ENCODE results near the gene ADD2.

Gene ADD2

GRCh38 chr2:70651727-70652126, 116.3 kb downstream of the ADD2 start:
- Histone ChIP-seq H3K4me1 (ENCODE audit: control insufficient read depth, insufficient read depth, low read length) (no peaks in the 10 kb centered on the region), H3K36me3 (ENCODE audit: control insufficient read depth, insufficient read depth, low read length) (no peaks in the 10 kb centered on the region), H3K9ac (ENCODE audit: low read depth, low read length) (no peak overlapping the region), H3K27me3 (ENCODE audit: control insufficient read depth, insufficient read depth, low read length) (no peaks in the 10 kb centered on the region), H3K4me3 (ENCODE audit: low read depth, low read length) (no peak overlapping the region), H3K9me3 (ENCODE audit: control insufficient read depth, insufficient read depth, low read length) (no peaks in the 10 kb centered on the region)

- Histone ChIP-seq H3K9me3 (ENCODE audit: control insufficient read depth, insufficient read depth, low read length) (no peaks in the 10 kb centered on the region), H3K9ac (ENCODE audit: low read depth, low read length) (no peak overlapping the region), H3K27me3 (ENCODE audit: control insufficient read depth, insufficient read depth, low read length) (no peaks in the 10 kb centered on the region), H3K36me3 (ENCODE audit: control insufficient read depth, insufficient read depth, low read length) (no peaks in the 10 kb centered on the region), H3K4me1 (ENCODE audit: control insufficient read depth, insufficient read depth, low read length) (no peaks in the 10 kb centered on the region), H3K4me3 (ENCODE audit: low read depth, low read length) (no peak overlapping the region)
Observed at GRCh38 chr2:70651014-70651413, 117.0 kb downstream of the ADD2 start.

DNA sequence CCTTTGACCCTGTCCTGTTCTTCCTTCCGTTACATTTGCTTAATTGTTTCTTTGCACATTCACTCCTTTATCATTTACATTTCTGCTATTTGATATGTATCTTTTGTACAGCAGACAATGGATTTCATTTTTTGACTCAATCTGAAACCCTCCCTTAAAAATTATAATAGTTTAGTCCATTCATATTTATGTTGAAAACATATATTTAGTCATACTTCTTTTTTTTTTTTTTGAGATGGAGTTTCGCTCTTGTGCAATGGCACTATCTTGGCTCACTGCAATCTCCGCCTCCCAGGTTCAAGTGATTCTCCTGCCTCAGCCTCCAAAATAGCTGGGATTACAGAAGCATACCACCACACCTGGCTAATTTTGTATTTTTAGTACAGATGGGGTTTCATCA, 119.0 kb downstream of the ADD2 start:
- H3K27me3 ChIP-seq (ENCODE audit: control insufficient read depth, insufficient read depth, low read length): no peaks in the 10 kb centered on the region
- H3K9me3 ChIP-seq (ENCODE audit: control insufficient read depth, insufficient read depth, low read length): no peaks in the 10 kb centered on the region
- no peak overlapping the region for H3K4me3 ChIP-seq (ENCODE audit: low read depth, low read length)
- no peaks in the 10 kb centered on the region for H3K36me3 ChIP-seq (ENCODE audit: control insufficient read depth, insufficient read depth, low read length)
- no peak overlapping the region for H3K9ac ChIP-seq (ENCODE audit: low read depth, low read length)
- H3K4me1 ChIP-seq (ENCODE audit: control insufficient read depth, insufficient read depth, low read length): no peaks in the 10 kb centered on the region

GRCh38 chr2:70647873-70648481, 120.0 kb downstream of the ADD2 start:
- no peak overlapping the region for H3K9ac ChIP-seq (ENCODE audit: low read depth, low read length)
- no peaks in the 10 kb centered on the region for H3K4me1 ChIP-seq (ENCODE audit: control insufficient read depth, insufficient read depth, low read length)
- H3K9me3 ChIP-seq (ENCODE audit: control insufficient read depth, insufficient read depth, low read length): no peaks in the 10 kb centered on the region
- H3K36me3 ChIP-seq (ENCODE audit: control insufficient read depth, insufficient read depth, low read length): no peaks in the 10 kb centered on the region
- no peaks in the 10 kb centered on the region for H3K27me3 ChIP-seq (ENCODE audit: control insufficient read depth, insufficient read depth, low read length)
- no peak overlapping the region for H3K4me3 ChIP-seq (ENCODE audit: low read depth, low read length)

DNA sequence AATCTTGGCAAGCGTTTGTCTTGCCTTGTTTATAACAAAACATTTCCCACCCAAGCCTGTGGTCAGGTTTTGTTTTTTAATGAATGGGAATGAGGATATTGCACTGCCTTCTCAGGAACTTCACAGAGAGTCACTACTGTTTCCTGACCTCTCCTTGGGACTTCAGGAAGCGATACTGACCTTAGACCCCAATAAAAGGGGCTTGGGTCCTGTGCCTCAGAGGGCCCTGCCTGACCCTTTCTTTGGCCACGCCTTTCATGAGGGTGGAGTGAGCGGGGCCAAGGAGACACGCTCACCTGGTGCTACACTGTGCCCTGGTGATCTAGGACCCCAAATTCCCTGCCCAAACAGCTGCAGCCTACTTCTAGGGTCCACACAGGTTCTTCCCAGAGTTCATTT, 121.6 kb downstream of the ADD2 start:
- H3K9me3 ChIP-seq (ENCODE audit: control insufficient read depth, insufficient read depth, low read length): no peaks in the 10 kb centered on the region
- H3K27me3 ChIP-seq (ENCODE audit: control insufficient read depth, insufficient read depth, low read length): no peaks in the 10 kb centered on the region
- H3K9ac ChIP-seq (ENCODE audit: low read depth, low read length): no peak overlapping the region
- H3K4me3 ChIP-seq (ENCODE audit: low read depth, low read length): no peak overlapping the region
- H3K4me1 ChIP-seq (ENCODE audit: control insufficient read depth, insufficient read depth, low read length): no peaks in the 10 kb centered on the region
- H3K36me3 ChIP-seq (ENCODE audit: control insufficient read depth, insufficient read depth, low read length): no peaks in the 10 kb centered on the region

DNA sequence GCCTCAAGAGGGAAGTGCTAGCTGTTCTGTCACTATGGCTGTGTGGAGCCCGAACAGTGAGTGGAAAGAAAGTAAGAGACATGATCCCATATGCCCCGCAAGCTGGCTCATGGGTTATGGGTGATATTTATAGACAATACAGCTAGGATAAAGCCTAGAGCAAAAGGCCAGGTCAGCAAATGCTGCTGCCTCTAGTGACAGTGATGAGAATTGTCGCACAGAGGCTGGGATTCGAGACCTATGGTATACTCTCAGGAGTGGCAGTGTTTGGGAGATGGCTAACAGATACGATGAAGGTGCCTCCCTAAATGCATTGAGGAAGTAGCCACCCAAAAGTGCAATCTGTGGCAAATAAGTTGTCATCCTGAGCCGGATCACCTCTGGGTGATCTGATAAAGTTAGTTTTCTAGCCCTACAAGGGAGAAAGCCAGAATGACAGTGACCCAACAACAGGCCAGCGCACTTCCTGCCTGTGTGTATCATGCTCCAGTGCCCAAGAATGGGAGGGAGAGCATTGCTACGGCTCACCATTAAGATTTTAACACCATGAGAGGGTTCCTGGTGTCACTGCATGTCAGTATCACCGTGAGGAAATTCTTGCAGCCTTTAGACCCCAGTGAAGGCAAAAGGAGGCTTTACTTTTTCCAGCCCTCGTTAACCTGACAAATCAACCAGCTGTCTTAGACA, 122.1 kb downstream of the ADD2 start:
- no peak overlapping the region for H3K4me3 ChIP-seq (ENCODE audit: low read depth, low read length)
- no peaks in the 10 kb centered on the region for H3K36me3 ChIP-seq (ENCODE audit: control insufficient read depth, insufficient read depth, low read length)
- no peaks in the 10 kb centered on the region for H3K27me3 ChIP-seq (ENCODE audit: control insufficient read depth, insufficient read depth, low read length)
- no peaks in the 10 kb centered on the region for H3K4me1 ChIP-seq (ENCODE audit: control insufficient read depth, insufficient read depth, low read length)
- H3K9ac ChIP-seq (ENCODE audit: low read depth, low read length): no peak overlapping the region
- no peaks in the 10 kb centered on the region for H3K9me3 ChIP-seq (ENCODE audit: control insufficient read depth, insufficient read depth, low read length)

DNA sequence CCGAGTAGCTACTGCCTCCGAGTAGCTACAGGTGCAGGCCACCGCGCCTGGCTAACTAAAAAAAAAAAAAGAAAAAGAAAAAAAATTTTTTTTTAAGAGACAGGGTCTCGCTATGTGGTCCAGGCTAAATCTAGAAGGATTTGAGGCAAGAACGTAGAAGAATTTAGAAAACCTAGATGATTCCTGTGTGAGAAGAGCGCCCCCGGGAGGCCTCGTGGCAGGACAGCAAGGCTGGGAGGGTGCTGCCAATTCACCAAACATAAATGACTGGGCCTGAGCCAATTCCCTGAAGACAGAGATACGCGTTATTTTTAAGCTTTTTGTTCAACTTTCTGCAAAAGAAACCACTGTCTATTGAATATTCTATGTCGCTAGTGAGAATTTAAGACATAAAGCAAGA, 124.3 kb downstream of the ADD2 start:
- no peaks in the 10 kb centered on the region for H3K27me3 ChIP-seq (ENCODE audit: control insufficient read depth, insufficient read depth, low read length)
- no peak overlapping the region for H3K4me3 ChIP-seq (ENCODE audit: low read depth, low read length)
- H3K9me3 ChIP-seq (ENCODE audit: control insufficient read depth, insufficient read depth, low read length): no peaks in the 10 kb centered on the region
- no peaks in the 10 kb centered on the region for H3K36me3 ChIP-seq (ENCODE audit: control insufficient read depth, insufficient read depth, low read length)
- H3K9ac ChIP-seq (ENCODE audit: low read depth, low read length): no peak overlapping the region
- no peaks in the 10 kb centered on the region for H3K4me1 ChIP-seq (ENCODE audit: control insufficient read depth, insufficient read depth, low read length)

GRCh38 chr2:70641263-70641784, 126.7 kb downstream of the ADD2 start:
- H3K4me3 ChIP-seq (ENCODE audit: low read depth, low read length): no peak overlapping the region
- H3K4me1 ChIP-seq (ENCODE audit: control insufficient read depth, insufficient read depth, low read length): no peaks in the 10 kb centered on the region
- H3K9me3 ChIP-seq (ENCODE audit: control insufficient read depth, insufficient read depth, low read length): no peaks in the 10 kb centered on the region
- H3K36me3 ChIP-seq (ENCODE audit: control insufficient read depth, insufficient read depth, low read length): no peaks in the 10 kb centered on the region
- H3K27me3 ChIP-seq (ENCODE audit: control insufficient read depth, insufficient read depth, low read length): no peaks in the 10 kb centered on the region
- H3K9ac ChIP-seq (ENCODE audit: low read depth, low read length): no peak overlapping the region

DNA sequence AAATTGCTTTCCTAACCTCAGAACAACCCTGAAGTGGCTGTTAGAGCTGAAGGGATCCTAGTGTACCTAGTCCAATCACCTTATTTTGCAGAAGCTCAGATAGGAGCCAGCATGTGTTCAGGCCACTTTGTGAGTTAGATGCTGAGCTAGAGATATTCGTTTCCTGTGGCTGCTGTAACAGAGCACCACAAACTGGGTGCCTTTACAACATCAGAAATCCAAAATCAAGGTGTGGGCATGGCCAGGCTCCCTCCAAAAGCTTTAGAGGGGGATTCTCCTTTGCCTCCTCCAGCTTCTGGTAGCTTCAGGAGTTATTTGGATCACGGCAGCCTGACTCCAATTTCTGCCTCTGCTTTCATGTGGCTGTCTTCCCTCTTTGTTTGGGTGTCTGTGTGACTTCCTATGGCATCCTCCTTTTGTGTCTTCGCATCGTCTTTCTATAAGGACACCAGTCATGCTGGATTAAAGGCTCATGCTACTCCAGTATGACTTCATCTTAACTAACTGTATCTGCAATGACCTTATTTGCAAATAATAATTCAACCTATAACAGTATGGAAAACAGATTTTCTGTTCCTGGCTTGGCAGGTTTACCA, 128.1 kb downstream of the ADD2 start:
- H3K4me1 ChIP-seq (ENCODE audit: control insufficient read depth, insufficient read depth, low read length): no peaks in the 10 kb centered on the region

GRCh38 chr2:70638561-70638960, 129.4 kb downstream of the ADD2 start:
- no peaks in the 10 kb centered on the region for H3K36me3 ChIP-seq (ENCODE audit: control insufficient read depth, insufficient read depth, low read length)
- no peaks in the 10 kb centered on the region for H3K4me1 ChIP-seq (ENCODE audit: control insufficient read depth, insufficient read depth, low read length)
- H3K27me3 ChIP-seq (ENCODE audit: control insufficient read depth, insufficient read depth, low read length): no peaks in the 10 kb centered on the region
- H3K4me3 ChIP-seq (ENCODE audit: low read depth, low read length): no peak overlapping the region
- H3K9me3 ChIP-seq (ENCODE audit: control insufficient read depth, insufficient read depth, low read length): no peaks in the 10 kb centered on the region
- H3K9ac ChIP-seq (ENCODE audit: low read depth, low read length): no peak overlapping the region

More for the DNA sequence above, 128.1 kb downstream of the ADD2 start:
- no peaks in the 10 kb centered on the region for H3K9me3 ChIP-seq (ENCODE audit: control insufficient read depth, insufficient read depth, low read length)
- H3K36me3 ChIP-seq (ENCODE audit: control insufficient read depth, insufficient read depth, low read length): no peaks in the 10 kb centered on the region
- H3K27me3 ChIP-seq (ENCODE audit: control insufficient read depth, insufficient read depth, low read length): no peaks in the 10 kb centered on the region
- no peak overlapping the region for H3K4me3 ChIP-seq (ENCODE audit: low read depth, low read length)
- no peak overlapping the region for H3K9ac ChIP-seq (ENCODE audit: low read depth, low read length)

GRCh38 chr2:70633508-70633907, 134.5 kb downstream of the ADD2 start:
- Histone ChIP-seq H3K9ac (ENCODE audit: low read depth, low read length) (no peak overlapping the region), H3K4me1 (ENCODE audit: control insufficient read depth, insufficient read depth, low read length) (no peaks in the 10 kb centered on the region), H3K4me3 (ENCODE audit: low read depth, low read length) (no peak overlapping the region), H3K36me3 (ENCODE audit: control insufficient read depth, insufficient read depth, low read length) (no peaks in the 10 kb centered on the region), H3K9me3 (ENCODE audit: control insufficient read depth, insufficient read depth, low read length) (no peaks in the 10 kb centered on the region), H3K27me3 (ENCODE audit: control insufficient read depth, insufficient read depth, low read length) (no peaks in the 10 kb centered on the region)

GRCh38 chr2:70632966-70633365, 135.0 kb downstream of the ADD2 start:
- Histone ChIP-seq H3K4me1 (ENCODE audit: control insufficient read depth, insufficient read depth, low read length) (no peaks in the 10 kb centered on the region), H3K9me3 (ENCODE audit: control insufficient read depth, insufficient read depth, low read length) (no peaks in the 10 kb centered on the region), H3K9ac (ENCODE audit: low read depth, low read length) (no peak overlapping the region), H3K36me3 (ENCODE audit: control insufficient read depth, insufficient read depth, low read length) (no peaks in the 10 kb centered on the region), H3K4me3 (ENCODE audit: low read depth, low read length) (no peak overlapping the region), H3K27me3 (ENCODE audit: control insufficient read depth, insufficient read depth, low read length) (no peaks in the 10 kb centered on the region)

Measured in iPS-15b (cell line).